Thyroid gland (tissue), 4 donors: ENCODE data around the gene PROZ.

Experiments used
- CTCF ChIP-seq, 6 experiments: fragments of 200-600 bp in 3 of 6; fragments of 450-650 bp in 3 of 6; sonication (generic) in 3 of 6; IDR thresholded peaks; one replicate each; pipeline ENCODE4 v1.5.1; 2016 to 2019; ENCODE audit warnings: antibody characterized with exemption in 6 of 6, mild to moderate bottlenecking in 2 of 6, inconsistent platforms in 1 of 6, moderate library complexity in 1 of 6
- POLR2A ChIP-seq, 2 donors: fragments of 450-650 bp; IDR thresholded peaks; one replicate each; pipeline ENCODE4 v1.6.1; 2017; ENCODE audit warnings: antibody characterized with exemption in 2 of 2, mild to moderate bottlenecking in 2 of 2, moderate library complexity in 1 of 2

DNA sequence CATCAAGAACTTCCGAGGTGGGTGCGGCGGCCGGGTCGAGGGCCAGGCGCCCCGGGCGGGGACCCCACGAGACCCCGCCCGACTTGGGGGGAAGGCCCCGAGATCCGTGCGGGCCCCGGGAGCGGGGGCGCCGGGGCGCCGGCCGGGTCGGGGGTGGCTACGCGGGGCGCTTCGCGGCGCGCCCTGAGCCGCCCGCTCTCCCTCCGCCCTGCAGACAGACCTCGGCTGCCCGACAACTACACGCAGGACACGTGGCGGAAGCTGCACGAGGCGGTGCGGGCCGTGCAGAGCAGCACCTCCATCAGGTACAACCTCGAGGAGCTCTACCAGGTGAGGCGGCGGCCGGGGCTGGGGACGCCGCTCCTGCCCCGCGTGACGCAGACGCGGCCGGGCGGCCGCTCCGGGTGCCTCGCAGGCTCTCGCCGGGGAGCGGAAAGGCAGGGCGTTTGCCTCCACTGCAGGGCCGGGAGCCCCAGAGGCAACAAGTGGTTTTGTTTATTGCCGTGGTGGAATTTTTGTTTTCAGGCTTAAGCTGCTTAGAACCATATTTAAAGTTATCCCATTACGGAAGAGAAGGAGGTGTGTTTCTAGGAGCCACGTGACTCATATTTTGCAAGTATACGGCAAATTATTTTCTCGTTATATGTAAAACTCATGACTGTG, 51.4 kb downstream of the PROZ start:
- TF ChIP-seq CTCF (IDR thresholded peaks at IDR 0.05) (no peak), POLR2A (IDR thresholded peaks at IDR 0.05) (no peak)
